ENCODE results near the gene MED23.

MED23 gene

GRCh38 chr6:131558922-131559321 is 69.1 kb downstream of the MED23 start:
- H3K79me2 ChIP-seq (ENCODE audit: insufficient read depth, low read depth) = no peaks in the 10 kb centered on the region
- no peak overlapping the region for H3K27ac ChIP-seq
- H3K4me2 ChIP-seq = no peak overlapping the region
- H3K27me3 ChIP-seq (ENCODE audit: insufficient read depth, low read depth) = no peaks in the 10 kb centered on the region
- H3K4me1 ChIP-seq (ENCODE audit: low read depth, poor library complexity, severe bottlenecking) = no peaks in the 10 kb centered on the region
- no peak overlapping the region for H3K4me3 ChIP-seq (IDR thresholded peaks at IDR 0.05; ENCODE audit: insufficient read depth, low read depth, low read length)
- H4K20me1 ChIP-seq (ENCODE audit: insufficient read depth) = no peaks in the 10 kb centered on the region
- no peak overlapping the region for H3K9ac ChIP-seq
- TF ChIP-seq CTCF (conservative IDR thresholded peaks at IDR 0.05; ENCODE audit: low read depth, low read length) = no peak
- H2AFZ ChIP-seq (ENCODE audit: low read depth) = no peak overlapping the region
- H3K36me3 ChIP-seq (ENCODE audit: insufficient read depth) = no peaks in the 10 kb centered on the region

GRCh38 chr6:131555992-131556391 is 72.0 kb downstream of the MED23 start:
- Histone ChIP-seq H3K4me1 (ENCODE audit: low read depth, poor library complexity, severe bottlenecking) (no peaks in the 10 kb centered on the region), H2AFZ (ENCODE audit: low read depth) (no peak overlapping the region), H3K4me2 (no peak overlapping the region), H3K27ac (no peak overlapping the region), H3K79me2 (ENCODE audit: insufficient read depth, low read depth) (no peaks in the 10 kb centered on the region), H4K20me1 (ENCODE audit: insufficient read depth) (no peaks in the 10 kb centered on the region), H3K4me3 (IDR thresholded peaks at IDR 0.05; ENCODE audit: insufficient read depth, low read depth, low read length) (no peak overlapping the region), H3K27me3 (ENCODE audit: insufficient read depth, low read depth) (no peaks in the 10 kb centered on the region), H3K36me3 (ENCODE audit: insufficient read depth) (no peaks in the 10 kb centered on the region), H3K9ac (no peak overlapping the region)
- no peak for TF ChIP-seq CTCF (conservative IDR thresholded peaks at IDR 0.05; ENCODE audit: low read depth, low read length)

GRCh38 chr6:131552572-131552971 is 75.5 kb downstream of the MED23 start:
- H3K36me3 ChIP-seq (ENCODE audit: insufficient read depth) = no peaks in the 10 kb centered on the region
- H4K20me1 ChIP-seq (ENCODE audit: insufficient read depth) = no peaks in the 10 kb centered on the region
- H3K27ac ChIP-seq = no peak overlapping the region
- no peaks in the 10 kb centered on the region for H3K4me1 ChIP-seq (ENCODE audit: low read depth, poor library complexity, severe bottlenecking)
- H3K27me3 ChIP-seq (ENCODE audit: insufficient read depth, low read depth) = no peaks in the 10 kb centered on the region
- H3K9ac ChIP-seq = no peak overlapping the region
- no peak overlapping the region for H2AFZ ChIP-seq (ENCODE audit: low read depth)
- no peaks in the 10 kb centered on the region for H3K79me2 ChIP-seq (ENCODE audit: insufficient read depth, low read depth)
- H3K4me3 ChIP-seq (IDR thresholded peaks at IDR 0.05; ENCODE audit: insufficient read depth, low read depth, low read length) = no peak overlapping the region
- H3K4me2 ChIP-seq = no peak overlapping the region
- TF ChIP-seq CTCF (conservative IDR thresholded peaks at IDR 0.05; ENCODE audit: low read depth, low read length) = no peak

GRCh38 chr6:131551902-131552301 is 76.1 kb downstream of the MED23 start:
- no peaks in the 10 kb centered on the region for H3K36me3 ChIP-seq (ENCODE audit: insufficient read depth)
- H3K4me1 ChIP-seq (ENCODE audit: low read depth, poor library complexity, severe bottlenecking) = no peaks in the 10 kb centered on the region
- H3K9ac ChIP-seq = no peak overlapping the region
- H4K20me1 ChIP-seq (ENCODE audit: insufficient read depth) = no peaks in the 10 kb centered on the region
- H3K4me2 ChIP-seq = no peak overlapping the region
- H3K27ac ChIP-seq = no peak overlapping the region
- H3K4me3 ChIP-seq (IDR thresholded peaks at IDR 0.05; ENCODE audit: insufficient read depth, low read depth, low read length) = no peak overlapping the region
- TF ChIP-seq CTCF (conservative IDR thresholded peaks at IDR 0.05; ENCODE audit: low read depth, low read length) = no peak
- no peaks in the 10 kb centered on the region for H3K27me3 ChIP-seq (ENCODE audit: insufficient read depth, low read depth)
- H3K79me2 ChIP-seq (ENCODE audit: insufficient read depth, low read depth) = no peaks in the 10 kb centered on the region
- no peak overlapping the region for H2AFZ ChIP-seq (ENCODE audit: low read depth)

GRCh38 chr6:131549811-131550210 is 78.2 kb downstream of the MED23 start:
- no peak overlapping the region for H3K9ac ChIP-seq
- H3K79me2 ChIP-seq (ENCODE audit: insufficient read depth, low read depth) = no peaks in the 10 kb centered on the region
- no peak overlapping the region for H3K27ac ChIP-seq
- no peak overlapping the region for H3K4me3 ChIP-seq (IDR thresholded peaks at IDR 0.05; ENCODE audit: insufficient read depth, low read depth, low read length)
- no peaks in the 10 kb centered on the region for H4K20me1 ChIP-seq (ENCODE audit: insufficient read depth)
- H2AFZ ChIP-seq (ENCODE audit: low read depth) = no peak overlapping the region
- no peak overlapping the region for H3K4me2 ChIP-seq
- no peak for TF ChIP-seq CTCF (conservative IDR thresholded peaks at IDR 0.05; ENCODE audit: low read depth, low read length)
- H3K36me3 ChIP-seq (ENCODE audit: insufficient read depth) = no peaks in the 10 kb centered on the region
- no peaks in the 10 kb centered on the region for H3K27me3 ChIP-seq (ENCODE audit: insufficient read depth, low read depth)
- H3K4me1 ChIP-seq (ENCODE audit: low read depth, poor library complexity, severe bottlenecking) = no peaks in the 10 kb centered on the region
